GM21515 (cell line): Measurements from ENCODE around the gene ARNT2.

Experiments
- ATAC-seq: cut with Tn5 transposase; IDR thresholded peaks from one replicate; pipeline ENCODE4 v1.9.1; 2021; ENCODE audit not compliant: unreplicated experiment

Gene ARNT2

DNA sequence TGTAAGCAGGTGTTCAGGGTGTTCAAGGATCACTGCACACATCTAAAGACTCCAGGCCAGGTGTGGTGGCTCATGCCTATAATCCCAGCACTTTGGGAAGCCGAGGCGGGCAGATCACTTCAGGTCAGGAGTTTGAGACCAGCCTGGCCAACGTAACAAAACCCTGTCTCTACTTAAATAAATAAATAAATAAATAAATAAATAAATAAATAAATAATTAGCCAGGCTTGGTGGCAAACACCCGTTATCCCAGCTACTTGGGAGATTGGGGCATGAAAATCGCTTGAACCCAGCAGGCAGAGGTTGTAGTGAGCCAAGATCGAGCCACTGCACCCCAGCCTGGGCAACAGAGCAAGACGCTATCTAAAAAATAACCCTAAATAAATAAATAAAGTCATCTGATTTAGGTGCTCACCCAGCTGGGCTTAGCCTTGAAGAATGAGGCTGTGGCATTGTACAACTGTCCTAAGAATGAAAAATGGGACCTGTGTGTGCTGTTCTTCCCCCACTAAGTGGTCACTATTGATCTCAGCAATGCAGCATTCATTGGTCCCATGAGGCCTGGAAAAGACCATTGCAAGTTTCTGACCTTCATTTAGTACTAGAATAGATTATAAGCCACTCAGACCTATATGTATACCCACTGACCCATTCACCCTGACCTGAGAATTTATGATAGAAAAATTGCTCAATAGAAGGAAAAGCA is 208.1 kb downstream of the ARNT2 start:
- no peak for ATAC-seq

DNA sequence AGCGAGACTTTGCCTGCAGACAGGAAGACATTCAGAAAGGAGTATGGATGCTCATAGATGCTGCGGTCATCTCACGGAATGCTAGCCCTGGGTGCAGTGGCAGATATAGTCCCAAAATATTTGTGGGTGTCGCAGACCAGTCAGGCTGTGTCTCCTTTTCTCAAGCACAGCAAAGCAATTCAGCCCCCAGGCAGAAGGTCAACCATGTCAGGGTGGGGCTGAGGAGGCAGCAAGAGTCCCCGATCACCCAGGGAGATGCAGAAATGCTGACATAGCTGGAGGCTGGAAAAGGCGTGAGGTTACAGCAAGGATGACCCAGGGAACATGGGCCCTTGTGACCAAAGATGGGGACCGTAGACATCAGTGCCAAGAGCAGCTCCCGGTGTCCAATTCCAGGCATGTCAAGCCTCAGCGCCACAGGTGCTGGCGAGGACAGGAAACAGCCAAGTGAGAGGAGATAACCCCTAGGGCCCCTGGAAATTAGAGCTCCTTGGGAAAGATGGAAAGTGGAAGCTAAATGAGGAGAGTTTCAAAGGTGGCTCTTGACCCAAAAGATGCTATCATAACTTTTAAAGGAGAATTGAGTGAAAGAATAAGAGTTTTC is 209.7 kb downstream of the ARNT2 start:
- ATAC-seq: no peak

DNA sequence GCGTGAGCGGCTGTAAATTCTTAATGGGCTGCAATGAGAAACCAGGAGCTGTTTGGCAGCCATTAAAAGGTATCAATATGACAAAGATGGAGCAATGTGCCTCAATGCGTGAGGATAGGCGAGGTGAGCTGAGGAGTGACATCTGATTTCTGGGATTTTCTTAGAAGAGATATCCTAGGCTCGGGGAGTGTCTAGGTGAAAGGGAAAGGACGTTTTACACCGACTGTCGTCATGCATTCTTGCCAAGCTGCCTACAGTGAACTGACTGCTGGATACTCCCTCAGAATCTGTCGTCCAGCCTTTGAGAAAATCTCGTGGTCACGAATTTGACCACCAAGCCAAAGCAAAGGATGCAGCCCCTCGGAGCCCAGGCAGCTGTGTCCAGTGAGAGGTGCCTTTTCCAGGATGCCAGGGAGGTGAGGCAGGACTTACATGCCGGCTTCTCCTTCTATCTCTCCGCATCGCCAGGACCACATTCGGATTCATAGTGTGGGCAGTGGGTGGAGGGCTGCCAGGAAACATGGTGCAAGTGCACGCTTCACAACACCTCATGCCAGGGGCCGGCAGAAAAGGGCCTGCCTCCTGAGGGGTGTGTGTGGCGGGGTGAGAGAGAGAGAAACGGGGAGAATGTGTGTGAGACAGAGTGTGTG is 210.7 kb downstream of the ARNT2 start:
- ATAC-seq: no peak

DNA sequence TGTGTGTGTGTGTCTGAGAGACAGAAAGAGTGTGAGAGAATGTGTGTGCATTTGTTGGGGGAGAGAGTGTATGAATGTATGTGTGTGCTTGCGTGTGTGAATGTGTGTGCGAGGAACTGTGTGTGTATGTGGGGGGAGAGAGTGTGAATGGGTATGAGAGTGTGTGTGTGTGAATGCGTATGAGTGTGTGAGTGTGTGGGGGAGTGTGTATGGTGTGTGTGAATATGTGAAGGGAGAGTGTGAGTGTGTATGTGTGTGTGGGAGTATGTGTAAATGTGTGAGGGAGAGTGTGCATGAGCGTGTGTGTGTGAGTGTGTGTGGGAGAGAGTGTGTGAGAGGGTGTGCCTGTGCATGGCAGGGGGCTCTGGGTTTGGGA is 211.2 kb downstream of the ARNT2 start:
- ATAC-seq: no peak

DNA sequence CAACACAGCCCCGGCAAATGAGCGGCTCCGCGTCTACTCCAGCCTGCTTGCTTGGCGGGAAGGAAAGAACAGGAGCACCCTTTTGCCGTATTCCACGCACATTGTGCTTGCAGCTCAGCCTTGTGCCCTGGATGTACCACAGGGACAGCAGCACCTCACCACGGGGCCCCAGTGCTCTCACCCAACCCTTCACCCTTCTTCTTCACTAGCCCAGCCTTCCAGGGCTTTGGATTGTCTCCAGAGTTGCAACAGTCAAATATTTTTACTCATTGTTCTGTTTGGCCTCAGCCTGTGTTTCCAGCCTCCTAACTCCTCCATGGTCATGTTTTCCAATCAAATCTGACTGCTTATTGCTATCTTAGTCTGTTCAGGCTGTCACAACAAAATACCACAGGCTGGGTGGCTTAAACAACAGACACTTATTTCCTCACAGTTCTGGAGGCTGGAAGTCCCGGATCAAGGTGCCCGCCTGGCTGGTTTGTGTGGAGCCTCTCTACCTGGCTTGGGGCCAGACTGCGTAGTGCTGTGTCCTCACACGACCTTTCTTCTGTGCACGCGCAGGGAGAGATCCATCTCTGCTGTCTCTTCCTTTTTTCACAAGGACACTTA is 211.7 kb downstream of the ARNT2 start:
- no peak for ATAC-seq

DNA sequence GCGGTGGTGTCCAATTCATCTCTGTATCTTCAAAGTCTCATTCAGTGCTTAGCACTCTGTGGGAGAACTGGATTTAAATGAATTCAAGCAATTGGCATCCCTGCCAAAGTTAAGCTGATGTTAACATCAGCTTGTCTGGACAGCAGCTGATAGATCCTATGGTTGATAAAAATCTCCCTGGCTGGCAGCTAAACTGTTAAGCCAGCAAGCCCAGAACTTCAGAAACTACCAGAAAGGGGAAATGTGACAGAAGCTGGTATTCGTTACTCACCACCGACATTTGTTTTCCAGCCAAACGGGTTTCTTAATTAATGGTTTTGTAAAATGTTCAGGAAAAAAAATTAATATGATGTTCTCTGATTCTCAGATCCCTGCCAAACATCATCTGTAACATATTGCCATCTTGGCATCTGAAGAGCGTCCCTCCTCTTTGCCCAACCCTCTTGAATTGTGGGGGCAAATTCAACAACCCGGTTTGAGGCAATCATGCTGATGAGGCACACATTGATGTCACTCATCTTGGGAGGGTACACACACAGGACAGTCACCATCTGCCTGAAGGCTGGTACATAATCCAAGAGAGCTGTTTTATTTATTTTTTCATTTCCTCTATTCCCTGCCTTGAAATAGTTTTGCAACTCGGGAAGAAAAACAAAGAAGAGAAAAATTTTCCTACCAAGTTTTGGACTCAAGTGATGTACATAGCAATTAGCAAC is 214.7 kb downstream of the ARNT2 start:
- no peak for ATAC-seq

- no peak for ATAC-seq
These were observed 215.5 kb downstream of the ARNT2 start for GRCh38 chr15:80619680-80620079.

DNA sequence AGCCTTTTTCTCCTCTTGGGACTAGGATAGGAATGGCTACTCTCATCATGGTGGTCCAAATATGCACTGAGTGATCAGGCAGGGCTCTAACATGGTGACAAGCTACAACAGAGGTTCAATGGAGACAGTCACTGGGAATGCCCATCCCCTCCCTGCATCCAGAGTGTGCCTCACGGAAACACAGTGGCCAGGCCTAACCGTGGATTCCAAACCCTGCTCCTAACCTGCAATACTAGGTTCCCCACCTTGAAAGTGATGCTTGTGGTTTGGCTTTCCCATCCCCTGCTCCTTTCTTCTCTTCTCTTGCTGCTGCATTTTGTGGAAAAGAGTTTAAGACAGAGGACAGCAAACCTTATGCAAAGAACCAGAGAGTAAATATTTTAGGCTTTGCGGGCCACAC is 216.0 kb downstream of the ARNT2 start:
- ATAC-seq: no peak

GRCh38 chr15:80620931-80621330 is 216.7 kb downstream of the ARNT2 start:
- no peak for ATAC-seq

- no peak for ATAC-seq
These were observed 222.5 kb downstream of the ARNT2 start for GRCh38 chr15:80626643-80627120.

DNA sequence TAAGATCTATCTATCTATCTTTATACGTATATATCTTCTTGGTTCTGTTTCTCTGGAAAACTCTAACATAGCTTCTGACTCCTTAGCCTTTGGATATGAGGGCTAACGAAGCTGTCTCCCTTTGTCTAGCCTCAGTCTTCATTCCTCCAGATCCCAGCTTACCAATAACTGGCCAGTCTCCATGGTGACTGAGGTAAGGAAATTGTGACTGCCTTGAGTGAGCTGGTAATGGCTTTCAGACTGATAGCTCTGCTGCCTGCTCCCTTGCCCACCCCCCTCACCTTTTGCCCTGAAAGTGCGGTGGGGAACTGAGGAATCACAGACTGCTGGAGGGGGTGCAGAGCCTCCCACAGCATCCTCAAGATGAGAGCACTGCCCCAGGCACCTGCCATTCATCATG is 225.2 kb downstream of the ARNT2 start:
- ATAC-seq: no peak

- no peak for ATAC-seq
These were observed 226.8 kb downstream of the ARNT2 start for GRCh38 chr15:80630981-80631380.

DNA sequence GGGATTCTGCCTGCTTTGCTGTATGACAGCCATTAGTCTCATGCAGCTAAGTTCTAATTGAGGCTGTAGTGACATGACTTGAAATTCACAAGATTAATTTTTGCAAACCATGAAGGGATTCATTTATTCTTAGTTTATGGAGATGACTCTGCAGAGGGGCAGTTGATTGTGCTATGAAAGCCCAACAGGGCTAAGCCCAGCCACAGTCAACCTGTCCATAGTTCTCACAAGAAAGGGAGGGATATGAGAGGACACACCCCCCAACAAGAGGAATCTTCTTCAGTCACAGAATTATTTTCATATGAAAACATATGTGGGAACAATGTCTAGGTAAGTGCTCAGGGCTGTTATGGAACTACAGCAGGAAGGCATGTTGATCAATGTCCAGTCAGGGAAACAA is 229.0 kb downstream of the ARNT2 start:
- no peak for ATAC-seq

DNA sequence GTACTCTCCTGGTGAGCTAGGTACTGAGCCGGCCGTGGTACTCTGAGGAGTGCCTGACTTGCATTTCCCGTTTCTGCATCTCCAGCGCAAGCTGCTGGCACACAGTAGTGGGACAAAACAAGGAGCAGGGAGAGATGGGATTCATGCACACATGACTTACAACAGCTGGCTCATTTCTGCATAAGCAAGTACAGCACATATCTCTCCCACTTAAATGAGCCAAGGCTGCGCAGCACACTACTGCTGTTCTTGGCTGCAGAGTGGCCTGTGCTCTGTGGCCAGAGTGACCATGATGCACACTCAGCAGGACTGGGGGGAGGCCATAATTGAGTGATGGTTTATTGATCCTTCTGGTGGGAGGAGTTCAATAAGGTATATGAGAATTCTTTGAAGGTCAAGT is 231.8 kb downstream of the ARNT2 start:
- no peak for ATAC-seq

GRCh38 chr15:80636675-80637074 is 232.5 kb downstream of the ARNT2 start:
- no peak for ATAC-seq

DNA sequence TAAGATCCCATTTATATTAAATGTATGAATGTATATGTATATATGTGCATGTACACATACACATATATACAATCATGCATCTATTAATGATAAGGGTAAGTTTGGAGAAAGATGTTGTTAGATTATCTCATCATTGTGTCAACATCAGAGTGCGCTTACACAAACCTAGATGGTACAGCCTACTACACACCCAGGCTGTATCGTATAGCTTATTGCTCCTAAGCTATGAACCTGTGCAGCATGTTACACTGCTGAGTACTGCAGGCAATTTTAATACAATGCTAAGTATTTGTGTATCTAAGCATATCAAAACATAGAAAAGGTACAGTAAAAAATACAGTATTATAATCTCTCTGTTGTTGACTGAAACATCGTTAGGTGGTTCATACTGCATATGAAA is 233.6 kb downstream of the ARNT2 start:
- ATAC-seq: no peak

GRCh38 chr15:80638553-80639167 is 234.5 kb downstream of the ARNT2 start:
- ATAC-seq: no peak

- ATAC-seq: no peak
These were observed 235.0 kb downstream of the ARNT2 start for GRCh38 chr15:80639168-80639555.

DNA sequence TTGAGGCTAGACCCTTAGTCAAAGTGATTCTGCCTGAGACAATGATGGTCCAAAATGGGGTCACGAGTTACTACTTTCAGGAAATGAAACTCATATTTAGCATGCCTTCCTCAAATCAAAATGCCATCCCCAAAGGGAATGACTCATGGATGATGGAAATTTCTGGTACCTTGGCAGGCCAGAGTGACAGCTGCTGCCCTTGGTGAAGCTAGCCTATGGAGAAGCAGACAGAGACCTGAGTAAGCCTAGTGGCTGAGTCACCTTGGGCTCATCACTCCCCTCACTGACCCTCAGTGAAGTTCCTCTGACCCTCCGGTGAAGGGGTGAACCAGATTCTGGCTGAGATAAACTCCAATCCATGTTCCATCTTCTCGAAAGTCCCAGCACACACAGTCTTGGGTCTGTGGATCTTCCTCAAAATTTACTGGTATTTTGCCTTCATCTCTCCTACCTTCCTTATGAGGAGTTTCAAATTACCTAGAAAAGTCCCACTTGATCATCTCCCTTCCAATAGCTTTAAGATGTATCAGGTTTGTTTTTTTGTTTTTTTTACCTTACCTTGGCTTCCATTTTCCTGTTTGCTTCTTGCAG is 236.4 kb downstream of the ARNT2 start:
- ATAC-seq: no peak

- no peak for ATAC-seq
These were observed 237.2 kb downstream of the ARNT2 start for GRCh38 chr15:80641384-80641783.
